Calu3 (cell line): Measurements from ENCODE around the gene UBE2C. TPM values are rescaled to one million over a fixed set of nuclear protein-coding genes. Genes with fewer than 3 reads are reported as not detected.

Experiments
- BruUV-seq: library from RNA; stranded (reverse); fragments of 400-500 nt; replicated peaks from 2 replicates; lab custom pipeline; 2021; lab: Mats Ljungman, UMichigan
- CTCF ChIA-PET: fragments of 300-600 bp; sonication (Branson Sonifier 250); formaldehyde crosslinking; loops from one replicate; lab custom pipeline; 2022; ENCODE audit warnings: antibody characterized with exemption; lab: Charles Lee
- DNase-seq: peaks from one replicate; pipeline ENCODE4 v3.0.0; 2022
- H3K27ac Mint-ChIP-seq: one replicate; pipeline ENCODE4 v1.8.0; 2022; ENCODE audit warnings: mixed read lengths; ENCODE audit not compliant: unreplicated experiment
- H3K27me3 Mint-ChIP-seq: one replicate; pipeline ENCODE4 v1.8.0; 2022; ENCODE audit warnings: mixed read lengths; ENCODE audit not compliant: unreplicated experiment
- H3K36me3 Mint-ChIP-seq: one replicate; pipeline ENCODE4 v1.8.0; 2022; ENCODE audit warnings: mild to moderate bottlenecking, moderate library complexity, mixed read lengths; ENCODE audit not compliant: insufficient read depth, unreplicated experiment
- H3K4me1 Mint-ChIP-seq: one replicate; pipeline ENCODE4 v1.8.0; 2022; ENCODE audit warnings: mild to moderate bottlenecking, low read depth, mixed read lengths; ENCODE audit not compliant: unreplicated experiment
- H3K4me3 Mint-ChIP-seq: one replicate; pipeline ENCODE4 v1.8.0; 2022; ENCODE audit warnings: mild to moderate bottlenecking, low read depth, moderate library complexity, mixed read lengths; ENCODE audit not compliant: unreplicated experiment
- H3K9me3 Mint-ChIP-seq: one replicate; pipeline ENCODE4 v1.8.0; 2022; ENCODE audit warnings: low read depth, mixed read lengths; ENCODE audit not compliant: unreplicated experiment
- intact Hi-C: fragments of 100-400 bp; cut with micrococcal nuclease; formaldehyde crosslinking; loops from one replicate; pipeline ENCODE4 v1.10.0; 2022; ENCODE audit not compliant: unreplicated experiment
- total RNA-seq: library from RNA; stranded (reverse); gene quantifications from 2 replicates; pipeline ENCODE4 v1.2.3, GENCODE V29; 2022
- TF ChIP-seq, protein P1 (sequence below): fragments of 200-600 bp; IDR thresholded peaks from one replicate; pipeline ENCODE4 v1.8.0; 2022; ENCODE audit warnings: antibody characterized with exemption; ENCODE audit not compliant: unreplicated experiment

UBE2C gene
- total RNA-seq, 1 experiment from 2014 or later = 210 TPM

GRCh38 chr20:45775411-45775810 is 37.0 kb upstream of the UBE2C start:
- Mint-ChIP-seq H3K27me3 (peaks cover 11% of the 10 kb centered on the region), H3K4me1 (peaks cover 51% of the 10 kb centered on the region), H3K9me3 (no peaks in the 10 kb centered on the region), H3K36me3 (peaks cover 19% of the 10 kb centered on the region), H3K27ac (no peak overlapping the region), H3K4me3 (no peak overlapping the region)
- BruUV-seq = no TSS peak
- no peak for DNase-seq
- TF ChIP-seq, protein P1, sequence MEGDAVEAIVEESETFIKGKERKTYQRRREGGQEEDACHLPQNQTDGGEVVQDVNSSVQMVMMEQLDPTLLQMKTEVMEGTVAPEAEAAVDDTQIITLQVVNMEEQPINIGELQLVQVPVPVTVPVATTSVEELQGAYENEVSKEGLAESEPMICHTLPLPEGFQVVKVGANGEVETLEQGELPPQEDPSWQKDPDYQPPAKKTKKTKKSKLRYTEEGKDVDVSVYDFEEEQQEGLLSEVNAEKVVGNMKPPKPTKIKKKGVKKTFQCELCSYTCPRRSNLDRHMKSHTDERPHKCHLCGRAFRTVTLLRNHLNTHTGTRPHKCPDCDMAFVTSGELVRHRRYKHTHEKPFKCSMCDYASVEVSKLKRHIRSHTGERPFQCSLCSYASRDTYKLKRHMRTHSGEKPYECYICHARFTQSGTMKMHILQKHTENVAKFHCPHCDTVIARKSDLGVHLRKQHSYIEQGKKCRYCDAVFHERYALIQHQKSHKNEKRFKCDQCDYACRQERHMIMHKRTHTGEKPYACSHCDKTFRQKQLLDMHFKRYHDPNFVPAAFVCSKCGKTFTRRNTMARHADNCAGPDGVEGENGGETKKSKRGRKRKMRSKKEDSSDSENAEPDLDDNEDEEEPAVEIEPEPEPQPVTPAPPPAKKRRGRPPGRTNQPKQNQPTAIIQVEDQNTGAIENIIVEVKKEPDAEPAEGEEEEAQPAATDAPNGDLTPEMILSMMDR = no peak
- intact Hi-C loops = loop anchor here (10.0 kb wide), 1 partner anchor 151 kb away; the partner anchor contains the start of gene WFDC10A
- CTCF ChIA-PET = interaction anchor here (0.7 kb wide), 1 partner anchor 36 kb away, joined by 6 read pairs; no protein-coding TSS in a partner anchor

DNA sequence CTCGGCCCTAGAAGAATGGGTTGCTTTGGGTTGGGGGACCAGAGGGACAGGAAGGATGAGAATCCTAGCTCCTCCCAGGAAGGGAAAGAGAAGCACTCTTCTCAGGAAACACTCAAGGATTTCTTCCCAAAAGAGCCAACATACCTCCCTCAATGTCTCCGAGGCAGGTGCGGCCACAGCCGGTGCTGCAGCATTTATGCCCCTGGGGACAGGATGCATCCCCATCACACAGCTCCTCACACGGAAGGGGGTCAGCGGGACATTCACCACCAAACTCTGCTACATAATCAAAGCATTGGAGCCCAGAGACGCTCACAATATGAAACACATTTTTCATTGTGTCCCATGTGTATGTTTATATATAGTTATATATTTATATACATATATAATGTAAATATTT is 35.5 kb upstream of the UBE2C start:
- Mint-ChIP-seq H3K4me3 (no peak overlapping the region), H3K27ac (no peak overlapping the region), H3K36me3 (peaks cover 29% of the 10 kb centered on the region), H3K4me1 (peaks cover 57% of the 10 kb centered on the region), H3K9me3 (no peaks in the 10 kb centered on the region), H3K27me3 (peaks cover 11% of the 10 kb centered on the region)
- no peak for DNase-seq
- CTCF ChIA-PET = no interaction called here
- TF ChIP-seq, protein P1 = no peak
- intact Hi-C loops = loop anchor here (10.0 kb wide), 1 partner anchor 152 kb away; the partner anchor contains the start of gene WFDC10A
- no TSS peak for BruUV-seq

DNA sequence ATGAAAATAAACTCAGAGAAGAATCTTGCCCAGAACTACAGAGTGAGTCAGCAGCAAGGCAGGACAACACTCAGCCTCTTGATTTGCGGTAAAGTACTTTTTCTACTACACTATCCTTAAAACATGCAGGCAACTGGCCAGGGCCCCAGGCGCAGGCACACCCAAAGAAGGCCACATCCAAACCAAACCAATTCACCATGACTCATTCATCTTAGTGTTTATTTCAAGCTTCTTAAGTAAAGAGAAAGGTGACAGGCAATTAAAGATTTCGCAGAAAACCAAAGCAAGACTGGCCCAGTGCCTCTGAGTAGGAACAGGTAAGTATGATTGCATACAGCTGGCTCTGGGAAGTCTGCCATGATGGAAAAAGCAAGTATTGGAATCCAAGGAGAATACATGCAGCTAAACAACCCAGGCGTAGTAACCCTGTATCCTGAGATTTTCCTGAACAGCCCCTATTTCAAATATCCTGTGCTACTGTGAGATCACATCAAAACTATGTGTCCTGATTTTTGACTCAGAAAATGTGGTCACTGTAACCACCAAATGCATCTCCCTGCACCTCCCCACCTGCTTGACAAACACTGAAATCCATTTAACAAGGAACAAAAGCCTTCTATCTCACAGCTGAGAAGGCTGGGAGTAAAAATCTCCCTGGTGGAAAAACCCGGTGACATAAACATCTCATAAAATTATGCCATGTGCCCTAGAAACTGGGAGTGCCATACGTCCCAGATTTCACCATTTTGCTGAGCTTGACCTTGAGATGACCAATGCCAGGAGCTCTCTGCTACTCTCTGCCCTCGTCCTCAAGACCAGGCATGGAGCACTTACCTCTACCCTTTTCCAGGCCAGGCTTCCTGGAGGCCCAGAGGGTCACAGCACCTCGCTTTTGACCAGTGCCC is 33.2 kb upstream of the UBE2C start:
- Mint-ChIP-seq H3K4me3 (peak overlapping the region; percentile 40), H3K9me3 (no peaks in the 10 kb centered on the region), H3K36me3 (peaks cover 35% of the 10 kb centered on the region), H3K4me1 (peaks cover 70% of the 10 kb centered on the region), H3K27ac (peak overlapping the region; percentile 82), H3K27me3 (peaks cover 4% of the 10 kb centered on the region)
- intact Hi-C loops = loop anchor here (10.0 kb wide), 1 partner anchor 154 kb away; the partner anchor contains the start of gene WFDC10A
- TSS peak; percentile 63 for BruUV-seq
- TF ChIP-seq, protein P1 = no peak
- peak; percentile 95 for DNase-seq
- CTCF ChIA-PET = interaction anchor here (0.8 to 2.4 kb wide), 11 partner anchors 8 to 457 kb away, joined by 3 to 18 read pairs (median 4); partner anchors contain the start of genes DNTTIP1 and WFDC3

DNA sequence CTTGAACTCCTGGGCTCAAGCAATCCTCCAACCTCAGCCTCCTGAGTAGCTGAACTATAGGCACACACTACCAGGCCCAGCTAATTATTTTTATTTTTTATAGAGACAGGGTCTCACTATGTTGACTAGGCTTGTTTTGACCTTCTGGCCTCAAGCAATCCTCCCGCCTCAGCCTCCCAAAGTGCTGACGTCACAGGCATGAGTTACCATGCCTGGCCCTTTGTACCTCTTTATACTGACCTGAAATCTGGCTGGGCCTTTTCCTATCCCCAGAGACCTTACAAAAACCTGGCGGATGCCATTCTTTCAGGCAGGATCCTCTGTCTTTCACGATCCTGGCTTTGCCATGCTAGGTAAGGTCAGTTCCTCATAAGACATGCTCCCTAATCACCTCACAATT is 32.3 kb upstream of the UBE2C start:
- Mint-ChIP-seq H3K4me3 (peak overlapping the region; percentile 40), H3K27ac (peak overlapping the region; percentile 82), H3K9me3 (no peaks in the 10 kb centered on the region), H3K36me3 (peaks cover 35% of the 10 kb centered on the region), H3K4me1 (peaks cover 72% of the 10 kb centered on the region), H3K27me3 (no peaks in the 10 kb centered on the region)
- DNase-seq = no peak
- BruUV-seq = no TSS peak
- TF ChIP-seq, protein P1 = no peak
- intact Hi-C loops = no loop called here
- CTCF ChIA-PET = interaction anchor here (0.6 to 2.4 kb wide), 9 partner anchors 9 to 225 kb away, joined by 3 to 18 read pairs (median 9); partner anchors contain the start of genes DNTTIP1 and WFDC3
